ENCODE results near the gene KRT76.
A peak's percentile ranks its signal among the peaks of the same experiment; 100 is the strongest.
"Not testable (repeated sequence)": the region's sequence is repeated elsewhere in the genome, so short reads cannot be mapped to it uniquely, and the experiment has no call there.

The KRT76 gene

GRCh38 chr12:52755533-52755932, 21.6 kb downstream of the KRT76 start:
- DNase-seq, result no peak

- no peak for DNase-seq
These were observed 23.0 kb downstream of the KRT76 start for GRCh38 chr12:52754135-52754534.

GRCh38 chr12:52753283-52753682, 23.9 kb downstream of the KRT76 start:
- no peak for DNase-seq

- DNase-seq, result no peak
These were observed 24.6 kb downstream of the KRT76 start for GRCh38 chr12:52752516-52752915.

DNA sequence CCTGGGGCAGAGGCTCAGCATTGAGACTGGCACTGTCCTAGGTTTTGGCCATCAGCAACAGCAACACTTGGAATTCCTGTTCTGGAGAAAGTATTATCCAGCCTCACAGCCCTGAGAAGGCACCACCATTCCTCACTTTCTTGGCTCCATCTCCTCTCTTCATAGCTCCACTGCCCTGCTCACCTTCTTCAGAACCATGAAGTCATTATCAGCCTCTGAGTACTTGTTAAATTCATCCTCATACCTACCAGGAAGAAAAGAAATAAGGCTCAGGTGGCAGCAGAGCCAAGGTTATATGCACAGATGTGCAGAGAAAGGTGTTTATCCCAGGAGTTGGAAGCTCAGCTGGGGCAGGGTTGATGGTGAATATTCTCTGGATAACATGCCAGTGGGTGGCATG, 25.4 kb downstream of the KRT76 start:
- DNase-seq, result no peak

GRCh38 chr12:52750532-52750931, 26.6 kb downstream of the KRT76 start:
- DNase-seq, result not testable (repeated sequence)

GRCh38 chr12:52749827-52750226, 27.3 kb downstream of the KRT76 start:
- DNase-seq, result no peak

DNA sequence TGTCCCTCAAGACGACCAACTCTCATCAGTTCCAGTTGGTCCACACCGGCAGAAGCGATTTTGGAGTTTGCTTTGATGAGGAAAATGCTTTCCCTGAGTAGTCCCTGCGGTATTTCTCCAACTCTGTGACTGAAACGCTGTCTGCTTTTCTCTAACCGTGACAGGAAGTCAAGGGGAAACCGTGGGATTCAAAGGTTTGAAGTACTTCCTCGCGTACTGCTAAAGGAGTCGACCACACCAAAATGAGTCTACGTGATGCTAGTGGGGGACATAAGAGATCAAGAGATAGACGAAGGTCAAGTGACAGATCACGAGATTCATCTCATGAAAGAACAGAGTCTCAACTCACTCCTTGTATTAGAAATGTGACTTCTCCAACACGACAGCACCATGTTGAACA, 28.6 kb downstream of the KRT76 start:
- DNase-seq, result no peak

DNA sequence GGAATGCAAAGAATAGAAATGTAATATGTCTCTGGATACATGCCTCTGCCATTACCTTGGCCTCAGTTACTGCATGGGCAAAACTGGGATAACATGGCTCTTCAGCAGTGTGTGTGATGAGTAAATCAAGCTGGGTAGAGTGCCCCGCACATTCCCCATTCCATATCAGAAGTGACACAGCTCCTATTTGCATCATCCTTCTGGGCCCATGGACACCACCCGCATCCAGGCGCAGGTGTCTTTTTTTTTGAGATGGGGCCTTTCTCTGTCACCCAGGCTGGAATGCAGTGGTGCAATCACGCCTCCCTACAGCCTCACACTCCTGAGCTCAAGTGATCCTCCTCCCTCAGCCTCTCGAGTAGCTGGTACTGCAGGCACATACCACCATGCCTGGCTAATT, 31.6 kb downstream of the KRT76 start:
- DNase-seq, result no peak

DNA sequence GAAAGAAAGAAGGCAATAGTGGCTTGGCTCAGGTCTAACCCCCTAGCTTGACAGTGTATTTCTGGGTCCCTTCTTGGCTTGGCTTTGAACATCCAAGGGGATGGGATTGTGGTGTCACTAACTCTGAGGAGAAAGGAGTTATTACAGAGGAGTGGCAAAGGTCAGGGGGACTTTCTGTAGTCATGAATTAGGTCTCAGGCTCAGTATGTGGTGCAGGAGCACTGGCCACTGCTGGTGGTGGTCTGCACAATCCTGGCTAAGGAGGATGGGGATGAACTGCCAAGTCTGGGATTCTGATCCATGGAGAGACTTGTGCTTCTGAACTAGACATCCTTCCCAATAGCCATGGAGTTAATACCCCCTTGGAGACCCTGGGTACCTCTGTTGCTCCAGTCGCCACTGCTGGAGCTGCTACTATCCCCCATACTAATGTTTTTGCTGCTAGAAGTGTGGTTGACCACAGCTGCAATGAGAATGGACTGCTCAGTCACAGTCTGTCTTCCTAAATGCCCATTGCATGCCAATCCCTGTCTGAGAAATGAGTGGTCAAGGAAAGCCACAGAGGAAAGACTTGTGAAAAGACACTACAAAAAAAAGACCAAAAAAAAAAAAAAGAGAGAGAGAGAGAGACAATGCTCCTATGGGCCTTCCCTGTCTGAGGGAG, 32.5 kb downstream of the KRT76 start:
- DNase-seq, result no peak

DNA sequence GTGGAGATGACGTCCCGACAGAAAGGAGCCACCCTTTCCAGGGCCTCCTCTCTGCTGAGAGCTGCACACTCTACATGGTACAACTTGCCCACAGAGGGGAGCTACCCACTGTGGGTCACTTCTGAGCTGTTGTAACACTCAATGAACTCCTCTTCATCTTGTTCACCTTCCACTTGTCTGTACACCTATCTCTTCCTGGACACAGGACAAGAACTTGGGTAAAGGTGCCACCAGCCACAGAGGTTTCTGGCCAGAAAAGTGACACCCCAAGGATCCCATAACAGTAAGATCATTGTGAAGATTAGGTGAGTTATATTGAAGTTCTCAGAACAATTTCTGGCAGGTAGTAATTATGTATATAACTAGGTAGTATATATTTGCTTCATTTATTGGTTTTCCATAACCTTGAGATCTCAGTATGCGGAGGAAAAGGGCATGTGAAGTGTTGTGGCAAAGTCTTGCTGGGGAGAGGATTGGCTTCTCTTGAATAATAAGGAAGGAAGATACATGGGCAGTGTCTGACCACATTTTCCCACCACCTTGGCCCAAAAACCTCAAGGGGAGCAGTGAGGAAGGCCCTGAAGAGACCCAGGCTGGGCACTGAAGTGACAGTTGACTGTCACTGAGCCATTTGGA, 34.2 kb downstream of the KRT76 start:
- no peak for DNase-seq

DNA sequence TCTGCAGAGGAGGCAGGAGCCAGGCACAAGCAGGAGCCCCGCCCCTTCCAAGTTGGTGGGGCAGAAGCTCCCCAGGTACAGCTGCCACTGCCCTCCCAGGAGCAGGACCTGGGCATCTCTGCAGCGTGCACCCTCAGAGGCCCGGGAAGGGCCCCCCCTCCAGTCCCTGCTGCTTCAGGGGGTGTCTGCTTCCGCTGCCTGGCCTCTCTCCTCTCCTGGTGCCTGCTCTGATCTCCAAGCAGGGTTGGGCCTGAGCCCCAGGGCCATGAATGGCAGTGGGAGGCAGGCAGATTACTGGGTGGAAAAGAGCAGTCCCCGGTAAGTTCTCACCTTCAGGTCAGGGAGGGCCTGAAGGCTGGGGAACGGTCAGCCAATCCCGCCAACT, 35.0 kb downstream of the KRT76 start:
- no peak for DNase-seq

DNA sequence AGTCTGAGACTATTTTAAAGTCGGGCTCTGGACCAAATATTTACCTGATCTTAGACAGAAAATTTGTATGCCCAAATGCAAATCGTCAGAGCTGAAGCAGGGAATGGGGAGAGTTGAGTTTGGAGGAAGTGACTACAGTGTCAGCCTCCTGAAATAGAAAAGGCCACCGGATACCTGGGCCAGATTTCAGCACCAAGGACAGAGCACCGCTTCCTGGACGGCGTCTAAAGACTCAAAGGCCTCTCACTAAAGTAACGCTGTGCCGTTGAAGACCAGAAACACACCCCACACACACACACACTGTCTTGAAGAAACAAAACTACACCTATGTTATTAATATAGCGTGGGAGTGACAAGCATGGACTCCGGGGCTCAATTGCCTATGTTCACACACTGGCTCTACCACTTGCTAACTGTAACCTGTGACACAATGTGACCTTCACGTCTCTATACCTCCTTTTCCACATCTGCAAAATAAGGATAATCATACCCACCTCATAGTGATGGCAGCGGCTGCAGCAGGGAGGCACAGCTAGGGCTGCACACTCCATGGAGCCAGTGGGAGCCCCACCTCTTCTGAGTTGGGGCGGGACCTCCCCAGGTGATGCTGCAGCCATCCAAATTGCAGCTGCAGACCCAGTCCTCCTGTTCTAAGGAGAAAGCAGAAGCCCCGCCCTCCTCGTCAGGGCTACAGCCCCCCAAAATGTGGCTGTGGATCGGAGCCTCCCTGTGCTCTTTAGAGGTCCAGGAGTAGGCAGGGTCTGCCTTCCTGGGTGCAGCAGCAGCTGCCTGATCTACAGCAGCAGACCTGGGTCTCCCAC, 35.6 kb downstream of the KRT76 start:
- peak; percentile 29 for DNase-seq

DNA sequence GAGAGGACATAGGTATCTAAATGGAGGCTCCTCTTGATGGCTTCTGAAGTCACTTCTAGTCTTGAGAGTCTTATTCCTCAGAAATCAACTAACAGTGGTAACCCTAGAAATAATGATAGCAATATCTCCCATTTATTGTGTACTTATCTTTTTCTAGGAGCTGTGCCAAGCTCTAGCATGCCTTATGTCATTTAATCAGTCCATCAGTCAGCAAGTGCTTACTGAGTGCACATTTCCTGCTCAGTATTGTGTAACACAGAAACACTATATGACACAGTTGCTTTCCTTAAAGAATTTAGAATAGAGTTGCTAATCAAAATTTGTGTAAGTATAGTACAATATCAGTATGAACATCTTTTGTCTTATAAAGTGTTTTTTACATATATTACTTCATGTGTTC, 36.6 kb downstream of the KRT76 start:
- DNase-seq, result no peak

GRCh38 chr12:52739963-52740362, 37.2 kb downstream of the KRT76 start:
- DNase-seq, result no peak

GRCh38 chr12:52735816-52736632, 41.1 kb downstream of the KRT76 start:
- no peak for DNase-seq

DNA sequence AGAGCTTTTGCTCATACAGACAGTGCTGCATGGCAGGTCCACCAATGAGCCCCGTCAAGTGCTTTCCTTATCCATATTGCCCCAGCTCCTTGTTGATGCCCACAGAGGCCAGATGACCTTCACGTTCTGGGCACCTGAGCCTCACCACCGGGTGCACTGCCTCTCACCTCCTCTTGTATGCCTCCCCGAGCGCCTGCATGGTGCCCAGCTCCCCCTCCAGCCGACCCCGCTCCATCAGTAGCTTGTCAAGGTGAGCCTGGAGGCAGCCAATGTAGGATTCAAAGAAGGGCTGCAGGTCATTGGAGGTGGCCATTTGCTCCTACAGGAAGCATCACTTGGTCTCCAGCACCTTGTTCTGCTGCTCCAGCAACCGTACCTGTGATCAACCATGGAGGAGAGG, 42.0 kb downstream of the KRT76 start:
- no peak for DNase-seq

DNA sequence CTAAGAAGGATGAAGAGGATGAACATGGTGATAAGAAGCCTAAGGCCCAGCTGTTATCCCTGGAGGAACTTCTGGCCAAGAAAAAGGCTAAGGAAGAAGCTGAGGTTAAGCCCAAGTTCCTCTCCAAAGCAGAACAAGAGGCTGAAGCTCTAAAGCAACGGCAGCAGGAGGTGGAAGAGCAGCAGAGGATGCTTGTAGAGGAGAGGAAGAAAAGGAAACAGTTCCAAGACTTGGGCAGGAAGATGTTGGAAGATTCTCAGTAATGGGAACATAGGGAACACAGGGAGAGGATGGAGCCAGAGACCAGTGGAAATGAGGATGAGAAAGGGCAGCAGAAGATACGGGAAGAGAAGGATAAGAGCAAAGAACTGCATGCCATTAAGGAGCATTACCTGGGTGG, 46.4 kb downstream of the KRT76 start:
- no peak for DNase-seq

DNA sequence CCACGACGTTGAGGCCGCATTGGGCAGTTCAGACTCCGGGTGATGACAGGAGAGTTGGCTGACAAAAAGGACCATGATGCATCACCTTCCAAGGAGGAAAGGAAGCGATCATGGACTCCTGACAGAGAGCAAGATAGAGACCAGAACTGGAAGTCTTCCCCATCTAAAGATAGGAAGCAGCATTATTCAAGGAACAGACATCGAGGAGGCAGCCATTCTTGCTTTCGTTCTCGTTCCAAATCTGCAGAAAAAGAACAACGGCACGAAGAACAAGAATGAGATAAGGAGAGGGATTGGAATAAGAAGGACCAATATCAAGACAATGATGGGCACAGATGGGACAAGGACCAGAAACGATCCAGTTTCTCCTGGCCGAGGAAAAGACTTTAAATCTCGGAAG, 46.8 kb downstream of the KRT76 start:
- no peak for DNase-seq

DNA sequence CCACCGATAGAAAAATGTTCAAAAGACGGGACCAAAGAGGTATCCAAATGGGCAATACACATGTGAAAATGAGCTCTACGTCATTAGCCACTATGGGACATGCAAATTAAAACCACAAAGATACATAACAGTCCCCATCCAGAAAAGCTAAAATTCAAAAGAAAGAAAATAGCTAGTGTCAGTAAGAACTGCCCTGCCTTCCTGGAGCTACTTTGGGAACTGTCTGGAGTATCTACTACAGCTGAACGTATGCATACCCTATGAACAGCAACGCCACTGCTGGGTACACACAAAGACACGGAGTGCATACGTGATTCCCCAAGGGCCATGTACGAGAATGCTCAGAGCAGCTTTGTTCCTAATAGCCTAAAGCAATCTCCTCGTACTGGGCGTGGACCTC, 48.0 kb downstream of the KRT76 start:
- no peak for DNase-seq

DNA sequence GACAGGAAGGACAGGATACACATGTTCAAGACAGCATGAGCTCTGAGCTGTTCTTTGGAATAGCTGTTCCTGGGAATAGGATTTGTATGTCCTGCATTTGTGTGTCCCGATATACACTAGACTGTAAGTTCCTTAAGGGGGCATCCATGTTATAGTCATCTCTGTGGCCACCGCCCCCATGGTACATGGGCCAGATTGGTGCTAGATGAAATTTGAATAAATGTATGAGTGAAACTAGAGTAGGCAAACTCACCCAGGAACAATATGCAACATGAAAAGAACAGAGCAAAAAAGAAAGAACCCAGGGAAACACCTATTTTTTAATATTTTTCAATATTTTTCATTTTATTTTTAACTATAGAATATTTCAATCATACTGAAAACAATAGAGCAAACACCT, 48.8 kb downstream of the KRT76 start:
- DNase-seq, result no peak

DNA sequence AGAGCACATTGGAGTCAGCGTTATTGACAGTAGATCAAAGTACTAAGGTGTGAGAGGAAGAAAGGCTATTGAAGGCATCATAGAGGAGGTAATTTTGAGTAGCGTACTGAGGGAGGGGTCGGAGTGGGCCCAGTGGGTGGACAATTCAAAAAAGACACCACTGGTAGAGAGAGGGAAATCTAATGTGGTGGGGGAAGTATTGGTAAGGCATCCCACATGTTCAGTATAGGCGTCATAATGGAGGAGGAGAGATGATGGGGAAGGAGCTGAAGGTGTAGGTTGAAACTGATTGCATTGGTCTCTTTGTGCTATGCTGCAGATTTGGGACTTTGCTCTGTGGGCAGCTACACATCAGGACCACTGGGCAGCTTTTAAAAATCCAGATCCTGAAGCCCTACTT, 50.1 kb downstream of the KRT76 start:
- no peak for DNase-seq

DNA sequence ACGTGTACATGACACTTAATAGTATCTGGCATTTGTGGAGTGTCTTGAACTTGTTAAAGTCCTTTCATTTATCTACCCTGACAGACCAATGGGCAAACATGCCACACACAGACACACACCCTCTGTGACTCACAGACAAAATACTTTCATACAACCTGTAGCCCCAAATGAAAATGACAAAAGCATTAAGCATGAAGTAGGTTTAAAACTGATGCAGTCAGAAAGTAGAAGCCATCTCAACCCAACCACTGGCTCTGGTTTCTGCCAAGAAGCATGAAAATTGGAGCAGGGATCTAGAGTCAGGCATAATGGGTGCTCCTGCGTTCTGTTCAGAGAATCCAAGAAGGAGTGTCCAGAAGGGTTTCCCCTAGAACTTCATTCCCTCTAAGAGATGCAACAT, 50.7 kb downstream of the KRT76 start:
- no peak for DNase-seq
